ENCODE data around the gene RAB31.
A peak's percentile ranks its signal among the peaks of the same experiment; 100 is the strongest.
"Not testable (repeated sequence)": the region's sequence is repeated elsewhere in the genome, so short reads cannot be mapped to it uniquely, and the experiment has no call there.

RAB31 gene, protein sequence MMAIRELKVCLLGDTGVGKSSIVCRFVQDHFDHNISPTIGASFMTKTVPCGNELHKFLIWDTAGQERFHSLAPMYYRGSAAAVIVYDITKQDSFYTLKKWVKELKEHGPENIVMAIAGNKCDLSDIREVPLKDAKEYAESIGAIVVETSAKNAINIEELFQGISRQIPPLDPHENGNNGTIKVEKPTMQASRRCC

GRCh38 chr18:9708057-9708433, at the start of gene RAB31:
Gene RAB31, plus strand, starts transcription at chr18:9708301. Its CDS starts 105 bp downstream, at chr18:9708406.
- no peak for DNase-seq

- DNase-seq, result no peak
These were observed 48.4 kb upstream of the RAB31 start for GRCh38 chr18:9659499-9660375.

DNA sequence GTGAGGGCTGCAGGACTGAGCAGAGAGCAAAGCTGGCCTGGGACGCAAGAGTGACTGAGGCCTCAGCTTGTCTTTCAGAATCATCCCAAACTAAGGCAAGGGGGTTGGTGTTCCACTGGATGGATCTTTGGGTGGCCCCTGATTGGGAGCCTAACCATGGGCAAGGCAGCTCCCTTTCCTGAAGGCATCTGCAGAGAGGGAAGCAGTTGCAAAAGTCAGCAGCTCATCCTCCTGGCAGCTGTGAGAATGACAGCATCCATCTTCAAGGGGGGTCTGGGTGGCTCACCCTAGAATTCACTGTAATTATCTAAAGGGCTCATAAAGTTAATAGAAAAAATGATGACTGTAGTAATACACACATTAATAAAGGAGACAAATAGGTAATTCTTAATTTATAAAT, 46.5 kb upstream of the RAB31 start:
- no peak for DNase-seq

- no peak for DNase-seq
These were observed 44.7 kb upstream of the RAB31 start for GRCh38 chr18:9663377-9663776.

- DNase-seq, result no peak
These were observed 42.8 kb upstream of the RAB31 start for GRCh38 chr18:9665314-9665713.

- DNase-seq, result no peak
These were observed 41.6 kb upstream of the RAB31 start for GRCh38 chr18:9666548-9666947.

- no peak for DNase-seq
These were observed 39.1 kb upstream of the RAB31 start for GRCh38 chr18:9669016-9669415.

GRCh38 chr18:9671214-9671613, 36.9 kb upstream of the RAB31 start:
- no peak for DNase-seq

- DNase-seq, result peak; percentile 31
These were observed 34.5 kb upstream of the RAB31 start for GRCh38 chr18:9673296-9674251.

GRCh38 chr18:9678216-9678615, 29.9 kb upstream of the RAB31 start:
- not testable (repeated sequence) for DNase-seq

DNA sequence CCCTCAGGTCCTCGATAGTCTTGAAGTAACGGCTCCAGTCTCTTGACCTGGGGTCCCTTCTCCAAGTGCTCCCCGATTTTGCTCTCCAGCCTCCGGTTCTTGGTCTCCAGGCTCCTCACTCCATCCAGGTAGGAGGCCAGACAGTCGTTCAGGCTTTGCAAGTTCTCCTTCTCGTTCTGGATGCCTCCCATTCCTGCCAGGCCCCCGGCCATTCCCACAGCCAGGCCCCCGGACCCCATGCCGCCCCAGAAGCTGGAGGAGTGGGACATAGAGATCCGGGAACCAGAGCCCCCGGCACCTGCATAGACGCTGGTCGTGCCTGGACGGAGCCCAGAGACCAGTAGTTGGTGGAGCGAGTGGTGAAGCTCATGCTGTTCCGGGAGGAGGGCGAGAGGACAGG, 29.0 kb upstream of the RAB31 start:
- no peak for DNase-seq

DNA sequence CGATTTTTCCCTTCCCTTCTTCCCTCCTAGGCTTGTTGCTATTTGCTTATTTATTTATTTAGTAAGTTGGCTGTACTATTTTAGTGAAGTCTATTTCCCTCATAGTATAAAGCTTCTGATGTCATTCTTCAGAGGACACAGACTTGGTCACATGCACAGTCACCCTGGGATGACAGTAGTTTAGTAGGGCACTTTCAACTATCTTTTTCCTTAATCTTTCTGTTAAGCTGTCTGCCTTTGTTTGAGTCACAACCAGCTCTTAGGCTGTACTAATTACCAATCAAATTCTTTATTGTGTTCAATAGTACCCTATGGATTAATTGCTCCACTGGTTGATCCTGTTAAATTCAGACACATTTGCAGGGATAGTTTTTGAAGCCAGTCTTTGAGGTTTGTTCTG, 26.9 kb upstream of the RAB31 start:
- DNase-seq, result no peak

DNA sequence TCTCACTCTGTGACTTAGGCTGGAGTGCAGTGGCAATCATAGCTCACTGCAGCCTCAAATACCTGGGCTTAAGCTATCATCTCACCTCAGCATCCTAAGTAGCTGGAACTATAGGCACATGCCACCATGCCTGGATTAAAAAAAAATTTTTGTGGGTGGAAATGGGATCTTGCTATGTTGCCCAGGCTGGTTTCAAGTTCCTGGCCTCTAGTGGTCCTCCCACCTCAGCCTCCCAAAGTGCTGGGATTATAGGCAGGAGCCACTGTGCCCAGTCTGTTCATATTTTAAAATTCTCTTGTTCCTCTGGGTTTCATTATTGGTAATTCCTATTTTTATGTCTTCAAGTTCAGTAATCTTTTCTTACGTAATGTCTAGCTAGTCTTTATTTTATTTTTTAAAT, 25.5 kb upstream of the RAB31 start:
- no peak for DNase-seq

- peak; percentile 86 for DNase-seq
These were observed 24.4 kb upstream of the RAB31 start for GRCh38 chr18:9683418-9684396.

GRCh38 chr18:9684881-9685614, 23.1 kb upstream of the RAB31 start:
- DNase-seq, result no peak

DNA sequence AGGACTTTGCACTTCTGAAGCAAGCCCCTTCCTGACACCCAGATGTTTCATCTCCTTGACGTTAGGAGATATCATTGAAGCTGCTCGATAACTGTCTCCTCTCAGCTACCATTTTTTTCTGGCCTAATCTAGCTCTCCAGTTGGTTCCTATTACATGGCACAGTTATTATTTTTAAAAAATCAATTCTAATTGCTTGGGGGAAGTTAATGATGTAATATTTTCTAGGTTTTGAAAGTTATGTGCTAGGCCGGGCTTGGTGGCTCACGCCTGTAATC, 22.5 kb upstream of the RAB31 start:
- DNase-seq, result no peak

DNA sequence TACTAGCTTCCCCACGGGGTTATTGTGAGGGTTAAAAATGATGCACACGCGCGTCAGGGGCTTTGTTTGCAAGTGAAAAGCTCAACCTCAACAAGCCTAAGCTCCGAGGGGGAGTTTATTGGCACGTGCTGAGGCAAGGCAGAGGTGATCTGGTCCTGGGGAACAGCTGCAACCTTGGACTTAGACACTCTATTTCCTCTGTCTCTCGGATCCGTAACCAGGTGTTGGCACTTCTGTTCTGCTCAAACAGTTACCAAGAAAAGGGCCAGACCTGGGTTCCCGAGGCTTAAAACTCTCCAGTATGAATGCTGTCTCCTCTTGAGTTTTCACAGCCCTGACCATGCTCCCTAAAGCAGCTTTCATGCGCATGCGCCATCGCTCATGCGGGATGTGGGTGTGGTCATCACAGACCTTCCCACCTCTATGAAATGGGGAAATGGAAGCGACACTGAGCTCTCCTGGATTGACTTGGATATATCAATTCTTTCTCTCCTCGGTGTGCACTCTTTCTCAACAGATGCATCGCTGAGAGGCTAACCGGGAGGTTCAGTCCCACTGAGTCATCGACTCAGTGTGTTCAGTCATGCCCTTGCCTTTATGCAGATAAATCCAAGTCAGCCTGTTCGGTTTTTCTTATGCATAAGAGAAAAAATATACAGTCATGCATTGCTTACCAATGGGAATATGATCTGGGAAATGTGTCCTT, 19.9 kb upstream of the RAB31 start:
- DNase-seq, result no peak

- no peak for DNase-seq
These were observed 18.8 kb upstream of the RAB31 start for GRCh38 chr18:9689253-9689652.

DNA sequence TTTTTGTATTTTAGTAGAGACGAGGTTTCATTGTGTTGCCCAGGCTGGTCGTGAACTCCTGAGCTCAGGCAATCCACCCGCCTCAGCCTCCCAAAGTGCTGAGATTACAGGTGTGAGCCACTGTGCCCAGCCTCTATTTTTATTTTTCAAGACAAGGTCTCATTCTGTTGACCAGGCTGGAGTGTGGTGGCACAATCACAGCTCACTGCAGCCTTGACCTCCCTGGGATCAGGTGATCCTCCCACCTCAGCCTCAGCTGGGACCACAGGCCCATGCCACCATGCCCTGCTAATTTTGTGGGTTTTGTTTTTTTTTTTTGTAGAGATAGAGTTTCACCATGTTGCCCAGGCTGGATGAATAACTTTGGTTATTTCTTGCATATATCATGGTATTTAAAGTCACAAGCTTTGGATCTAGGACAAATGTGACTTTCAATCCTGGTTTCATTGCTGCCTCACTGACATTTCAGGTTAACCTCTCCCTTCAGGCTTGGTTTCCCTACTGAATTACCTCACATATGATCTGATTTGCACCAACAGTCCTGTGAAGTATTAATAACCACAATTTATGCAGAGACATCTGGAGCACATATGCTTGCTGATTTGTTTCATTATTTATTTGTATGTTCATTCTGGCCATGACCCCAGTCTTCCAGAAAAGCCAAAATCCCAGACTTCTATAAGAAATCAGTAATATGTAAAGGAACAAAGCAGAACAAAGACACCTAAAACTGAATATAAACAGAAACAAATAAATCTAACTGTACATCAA, 17.5 kb upstream of the RAB31 start:
- peak; percentile 55 for DNase-seq

- DNase-seq, result no peak
These were observed 16.9 kb upstream of the RAB31 start for GRCh38 chr18:9691235-9691634.

Measured in NCI-H524 treated with DMSO at 0.1 percent for 48 hours (cell line).